Stimulated activated CD4-positive, alpha-beta T cell treated with anti-CD3 and anti-CD28 coated beads, Interleukin-1b, Interleukin-23, amount 100 ng/mL, for 24 hours (primary cell): ENCODE results near the gene APPL1.
"Not testable (repeated sequence)": the region's sequence is repeated elsewhere in the genome, so short reads cannot be mapped to it uniquely, and the experiment has no call there.

ENCODE experiments used
- DNase-seq, 4 experiments: peaks; one replicate each; pipeline ENCODE4 v3.0.0-alpha.2; 2020; ENCODE audit warnings: low read depth in 4 of 4, low spot score in 1 of 4

The APPL1 gene

GRCh38 chr3:57268416-57268815 lies 40.9 kb downstream of the APPL1 start:
- no peak for DNase-seq

- DNase-seq: no peak
Measured at GRCh38 chr3:57274845-57275244, 47.3 kb downstream of the APPL1 start.

GRCh38 chr3:57275393-57275792 lies 47.9 kb downstream of the APPL1 start:
- DNase-seq: no peak

GRCh38 chr3:57278237-57278636 lies 50.7 kb downstream of the APPL1 start:
- DNase-seq: no peak

GRCh38 chr3:57279685-57280084 lies 52.2 kb downstream of the APPL1 start:
- DNase-seq: no peak

GRCh38 chr3:57281715-57282114 lies 54.2 kb downstream of the APPL1 start:
- DNase-seq: no peak

DNA sequence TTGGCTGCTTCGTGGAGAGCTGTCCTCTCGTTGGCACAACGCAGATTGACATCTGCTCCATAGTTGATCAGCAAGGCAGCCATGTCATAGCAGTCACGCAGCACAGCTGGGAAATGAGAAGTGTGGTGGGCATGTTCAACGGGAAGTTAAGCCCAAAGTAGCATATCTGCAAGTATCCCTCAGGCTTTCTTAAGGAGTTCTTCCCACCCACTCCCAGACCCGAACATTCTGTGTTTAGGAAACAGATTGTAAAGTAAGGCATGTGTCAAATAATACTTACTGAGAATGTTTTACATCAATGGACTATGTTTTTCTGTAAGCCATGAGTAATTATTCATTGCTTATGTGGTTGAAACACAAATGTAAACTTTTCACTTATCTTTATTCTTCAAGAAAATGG lies 55.8 kb downstream of the APPL1 start:
- DNase-seq: no peak

- DNase-seq: no peak
Measured at GRCh38 chr3:57287205-57287604, 59.7 kb downstream of the APPL1 start.

GRCh38 chr3:57288403-57288802 lies 60.9 kb downstream of the APPL1 start:
- DNase-seq: no peak

DNA sequence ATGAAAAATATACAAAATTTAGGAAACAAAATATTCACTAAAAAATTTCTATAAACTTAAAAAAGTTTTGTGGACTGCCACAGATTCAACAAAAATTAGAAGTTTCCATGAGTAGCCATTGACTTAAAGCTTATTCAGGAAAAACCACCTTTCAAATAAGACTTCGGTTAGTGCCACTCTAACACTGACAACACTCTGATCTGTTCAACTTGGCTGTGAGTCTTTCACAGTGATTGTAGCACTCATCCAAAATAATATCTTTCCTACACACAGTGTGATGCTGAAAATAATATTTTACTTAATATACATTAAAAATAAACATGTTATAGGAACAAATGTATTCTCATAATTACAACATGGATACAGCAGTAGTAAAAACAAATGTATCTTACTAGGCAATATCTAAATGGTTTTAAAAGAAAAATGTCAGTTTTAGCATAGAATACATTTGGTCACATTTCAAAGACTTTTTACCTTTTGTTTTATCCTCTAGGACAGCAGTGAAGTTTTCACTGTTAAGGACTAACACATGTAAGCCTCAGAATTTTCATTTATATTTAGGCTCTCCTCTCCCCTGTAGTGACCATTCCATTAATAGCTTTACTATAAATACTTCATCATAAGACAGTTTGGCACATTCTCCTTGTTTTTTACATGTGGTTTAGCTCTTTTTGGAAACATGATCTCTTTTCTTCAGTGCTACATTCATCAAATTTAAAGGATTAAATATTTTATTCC lies 64.8 kb downstream of the APPL1 start, which contains the start of gene ASB14:
Gene ASB14 (minus strand): TSS at position 527 of the 738 bp plus-strand sequence. CDS start 652 bp downstream, outside the sequence.
- DNase-seq: no peak

- no peak for DNase-seq
Measured at GRCh38 chr3:57292897-57293526, 65.5 kb downstream of the APPL1 start.

GRCh38 chr3:57298041-57298440 lies 70.5 kb downstream of the APPL1 start:
- no peak for DNase-seq

DNA sequence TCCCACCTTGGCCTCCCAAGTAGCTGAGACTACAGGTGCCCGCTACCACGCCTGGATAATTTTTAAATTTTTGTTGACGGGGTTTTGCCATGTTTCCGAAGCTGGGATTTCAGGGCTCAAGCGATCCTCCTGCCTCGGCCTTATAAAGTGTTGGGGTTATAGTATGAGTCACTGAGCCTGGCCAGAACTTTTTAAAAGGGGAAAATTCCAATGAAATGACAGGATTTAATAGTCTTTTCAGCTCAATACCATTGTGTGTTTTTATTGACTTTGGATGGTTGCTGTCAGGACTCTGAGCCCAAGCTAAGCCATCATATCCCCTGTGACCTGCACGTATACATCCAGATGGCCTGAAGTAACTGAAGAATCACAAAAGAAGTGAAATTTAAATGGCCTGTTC lies 76.0 kb downstream of the APPL1 start:
- DNase-seq: not testable (repeated sequence)

GRCh38 chr3:57309769-57310360 lies 82.3 kb downstream of the APPL1 start:
- no peak for DNase-seq

DNA sequence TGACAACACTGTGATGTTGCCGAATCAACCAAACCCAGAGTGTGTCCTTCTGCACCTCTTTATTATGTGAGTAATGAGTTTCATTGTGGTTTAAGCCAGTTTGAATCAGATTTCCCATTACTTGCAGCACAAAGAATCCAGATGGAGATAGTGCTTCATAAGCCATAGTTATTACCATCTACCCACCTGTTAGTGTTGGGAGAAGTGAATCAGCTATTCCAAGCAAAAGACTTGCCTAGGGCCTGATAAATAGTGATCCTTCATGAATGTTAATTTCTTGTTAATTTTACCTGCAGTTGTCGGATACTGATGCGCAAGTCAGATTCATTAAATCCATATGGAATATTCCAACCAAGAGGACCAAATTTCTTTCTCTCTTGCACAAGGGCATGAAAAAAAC lies 86.7 kb downstream of the APPL1 start:
- no peak for DNase-seq
